ENCODE measurements around the gene ZNF3. TPM values are rescaled to one million over a fixed set of nuclear protein-coding genes. Genes with fewer than 3 reads are reported as not detected.
A peak's percentile ranks its signal among the peaks of the same experiment; 100 is the strongest.

The ZNF3 gene
- total and polyA plus RNA-seq, 9 of the 15 experiments (the other 6 are each of a cell fraction or from before 2014, with no cell fraction given), result 30.0 to 64.9 (median 51.5) TPM

- TF ChIP-seq FOXO4 (CRISPR knock-in tag; IDR thresholded peaks at IDR 0.05), result no peak; the same call in 1 of the 2 replicates
- peak; percentile 83 for TF ChIP-seq ZBTB33 (CRISPR knock-in tag; IDR thresholded peaks at IDR 0.05)
- peak; percentile 88 for TF ChIP-seq HCFC1 (IDR thresholded peaks at IDR 0.05; ENCODE audit: low read depth, low read length)
- TF ChIP-seq PHB (CRISPR knock-in tag; IDR thresholded peaks at IDR 0.05), result 0 out of 2 replicates have a peak, but pooled peaks have one; percentile 57
- peak; percentile 100 for TF ChIP-seq NR2C2 (CRISPR knock-in tag; IDR thresholded peaks at IDR 0.05)
- peak; percentile 100 for TF ChIP-seq NR2C2 (tag; IDR thresholded peaks at IDR 0.05)
- peak; percentile 26 for TF ChIP-seq ZNF589 (CRISPR knock-in tag; IDR thresholded peaks at IDR 0.05; ENCODE audit: low read depth)
- TF ChIP-seq MCM2 (IDR thresholded peaks at IDR 0.05; ENCODE audit: low read depth), result no peak
- peak; percentile 46 for TF ChIP-seq ZFP36 (IDR thresholded peaks at IDR 0.05; ENCODE audit: low read depth, low read length, partially characterized antibody)
- TF ChIP-seq ZNF311 (CRISPR knock-in tag; IDR thresholded peaks at IDR 0.05), result no peak
- TF ChIP-seq LARP7 (IDR thresholded peaks at IDR 0.05), result 0 out of 2 replicates have a peak, but pooled peaks have one; percentile 39
- TF ChIP-seq SAP30 (IDR thresholded peaks at IDR 0.05; ENCODE audit: borderline replicate concordance, insufficient read depth, low read depth, low read length, poor library complexity, severe bottlenecking), result peak; percentile 34
- peak; percentile 98 for TF ChIP-seq SP1 (CRISPR knock-in tag; IDR thresholded peaks at IDR 0.05)
- TF ChIP-seq ESRRB (CRISPR knock-in tag; IDR thresholded peaks at IDR 0.05; ENCODE audit: borderline replicate concordance), result 0 out of 2 replicates have a peak, but pooled peaks have one; percentile 53
- TF ChIP-seq ZNF24 (IDR thresholded peaks at IDR 0.05), result peak; percentile 62; the same call in 1 of the 2 replicates
- TF ChIP-seq MAX (CRISPR knock-in tag; IDR thresholded peaks at IDR 0.05), result peak; percentile 99
- no peak for TF ChIP-seq RUNX1 (IDR thresholded peaks at IDR 0.05; ENCODE audit: low read depth)
- TF ChIP-seq NCOR1 (IDR thresholded peaks at IDR 0.05), result peak; percentile 74
- TF ChIP-seq ARID3A (IDR thresholded peaks at IDR 0.05; ENCODE audit: borderline replicate concordance, low read depth, low read length), result peak; percentile 65; the same call in 1 of the 2 replicates
- no peak for TF ChIP-seq ZBTB34 (CRISPR knock-in tag; IDR thresholded peaks at IDR 0.05)
- no peak; the same call in 1 of the 2 replicates for TF ChIP-seq ZZZ3 (IDR thresholded peaks at IDR 0.05)
- peak; percentile 57 for TF ChIP-seq TAF9B (IDR thresholded peaks at IDR 0.05; ENCODE audit: partially characterized antibody)
These were observed at the start of gene ZNF3 (continued) for GRCh38 chr7:100081535-100082102.
